C4-2B (cell line): ENCODE results near the gene SWI5.

Source experiments
- H3K27ac ChIP-seq: fragments of 450-650 bp; 2 replicates; pipeline ENCODE4 v1.5.1; 2017
- ZFX ChIP-seq: fragments of 450-650 bp; IDR thresholded peaks from 2 replicates; pipeline ENCODE4 v1.6.1; 2017
- TF ChIP-seq, protein P1 (sequence below): fragments of 450-650 bp; conservative IDR thresholded peaks from 2 replicates; pipeline ENCODE4 v1.5.1; 2017; ENCODE audit warnings: mild to moderate bottlenecking

SWI5 gene

DNA sequence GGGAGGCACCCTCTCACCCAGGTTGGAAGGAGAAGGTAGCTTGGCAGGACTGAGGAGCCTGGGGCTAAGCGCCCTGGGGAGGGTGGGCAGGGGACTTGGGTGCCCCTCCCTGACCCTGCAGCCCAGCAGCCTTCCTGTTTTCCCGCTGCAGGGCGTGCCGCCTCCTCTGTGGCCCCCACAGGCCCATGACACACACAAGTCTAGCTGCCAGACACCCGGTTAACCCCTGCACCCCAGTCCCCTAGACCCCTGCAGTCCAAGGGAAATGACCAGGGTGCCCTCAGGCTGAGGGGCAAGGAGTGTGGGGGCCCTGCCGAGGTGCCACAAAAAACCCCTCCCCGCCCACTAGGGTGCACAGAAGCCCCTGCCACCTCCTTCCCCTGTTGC is 33.3 kb upstream of the SWI5 start:
- TF ChIP-seq, protein P1, sequence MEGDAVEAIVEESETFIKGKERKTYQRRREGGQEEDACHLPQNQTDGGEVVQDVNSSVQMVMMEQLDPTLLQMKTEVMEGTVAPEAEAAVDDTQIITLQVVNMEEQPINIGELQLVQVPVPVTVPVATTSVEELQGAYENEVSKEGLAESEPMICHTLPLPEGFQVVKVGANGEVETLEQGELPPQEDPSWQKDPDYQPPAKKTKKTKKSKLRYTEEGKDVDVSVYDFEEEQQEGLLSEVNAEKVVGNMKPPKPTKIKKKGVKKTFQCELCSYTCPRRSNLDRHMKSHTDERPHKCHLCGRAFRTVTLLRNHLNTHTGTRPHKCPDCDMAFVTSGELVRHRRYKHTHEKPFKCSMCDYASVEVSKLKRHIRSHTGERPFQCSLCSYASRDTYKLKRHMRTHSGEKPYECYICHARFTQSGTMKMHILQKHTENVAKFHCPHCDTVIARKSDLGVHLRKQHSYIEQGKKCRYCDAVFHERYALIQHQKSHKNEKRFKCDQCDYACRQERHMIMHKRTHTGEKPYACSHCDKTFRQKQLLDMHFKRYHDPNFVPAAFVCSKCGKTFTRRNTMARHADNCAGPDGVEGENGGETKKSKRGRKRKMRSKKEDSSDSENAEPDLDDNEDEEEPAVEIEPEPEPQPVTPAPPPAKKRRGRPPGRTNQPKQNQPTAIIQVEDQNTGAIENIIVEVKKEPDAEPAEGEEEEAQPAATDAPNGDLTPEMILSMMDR: no peak
- no peak for TF ChIP-seq ZFX
- no peak overlapping the region for H3K27ac ChIP-seq

DNA sequence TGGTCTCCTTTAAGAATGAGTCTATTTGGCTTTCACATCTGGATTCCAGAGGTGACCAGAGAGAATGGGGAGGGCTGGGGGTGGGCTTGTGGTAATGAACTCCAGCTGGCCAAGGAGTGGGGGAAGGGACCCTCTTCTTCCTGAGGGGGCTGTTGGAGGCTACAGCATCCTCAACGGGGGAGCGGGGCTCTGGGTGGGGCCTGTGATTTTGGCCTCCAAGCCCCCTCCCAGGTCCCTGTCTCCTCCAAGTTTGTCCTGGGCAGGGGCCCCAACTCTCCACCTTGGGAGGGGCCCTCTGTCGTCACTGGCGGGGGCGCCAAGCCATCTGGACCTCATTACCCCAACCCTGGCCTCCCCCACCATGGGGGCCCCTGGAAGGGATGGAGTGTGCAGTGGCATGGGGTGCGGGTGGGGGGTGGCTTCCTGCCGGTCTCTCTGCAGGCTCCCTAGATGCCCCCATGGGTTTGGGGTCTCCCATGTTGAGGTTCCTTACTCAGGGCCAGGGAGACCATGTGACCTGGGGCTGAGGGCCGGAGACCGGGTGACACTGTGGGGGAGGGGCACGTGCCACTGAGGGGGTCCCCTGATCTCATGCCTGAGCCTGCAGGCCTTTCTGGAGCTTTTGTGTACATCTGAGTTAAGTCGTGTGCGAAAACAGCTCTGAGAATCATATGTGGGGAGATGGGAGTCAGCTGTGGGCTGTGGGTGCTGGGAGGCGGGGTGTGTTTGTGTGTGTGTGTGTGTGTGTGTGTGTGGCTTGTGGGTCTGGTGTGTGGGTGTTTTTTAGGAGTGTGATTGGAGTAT is 32.7 kb upstream of the SWI5 start:
- TF ChIP-seq ZFX: no peak
- no peak overlapping the region for H3K27ac ChIP-seq

DNA sequence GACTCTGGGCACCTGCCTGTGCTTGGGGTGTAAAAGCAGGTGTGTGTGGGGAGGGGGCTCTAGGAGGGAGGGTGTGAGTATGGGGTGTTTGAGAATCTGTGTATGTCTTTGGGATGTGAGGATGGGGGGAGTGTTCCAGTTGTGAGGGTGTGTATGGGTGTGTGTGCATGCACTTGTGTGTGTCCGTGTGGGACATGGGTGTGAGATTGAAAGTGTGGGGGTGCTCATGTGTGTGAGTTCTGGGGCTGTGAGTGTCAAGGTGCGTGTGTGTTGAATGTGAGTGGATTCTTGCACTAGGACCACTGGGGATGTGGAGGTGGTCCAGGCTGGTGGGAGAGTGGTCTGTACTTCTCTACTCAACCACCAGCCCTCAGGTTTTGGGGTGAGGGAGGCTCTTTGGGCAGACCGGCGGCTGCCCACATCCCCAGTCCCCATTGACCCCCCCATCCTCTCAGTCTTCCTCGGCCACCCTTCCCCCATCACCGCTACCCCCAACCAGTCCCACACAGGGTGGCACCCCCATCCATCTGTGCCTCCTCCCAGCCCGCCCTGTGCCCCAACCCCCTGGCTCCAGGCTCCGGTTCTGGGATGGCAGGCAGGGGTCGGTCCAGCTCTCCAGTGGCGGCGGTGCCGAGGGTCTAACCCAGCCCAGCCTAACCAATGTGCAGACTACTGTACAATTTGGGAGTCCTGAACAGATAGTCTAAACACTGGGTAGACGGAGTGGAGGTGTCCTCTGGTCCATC is 31.8 kb upstream of the SWI5 start:
- no peak overlapping the region for H3K27ac ChIP-seq
- TF ChIP-seq ZFX: no peak
- TF ChIP-seq, protein P1: no peak

DNA sequence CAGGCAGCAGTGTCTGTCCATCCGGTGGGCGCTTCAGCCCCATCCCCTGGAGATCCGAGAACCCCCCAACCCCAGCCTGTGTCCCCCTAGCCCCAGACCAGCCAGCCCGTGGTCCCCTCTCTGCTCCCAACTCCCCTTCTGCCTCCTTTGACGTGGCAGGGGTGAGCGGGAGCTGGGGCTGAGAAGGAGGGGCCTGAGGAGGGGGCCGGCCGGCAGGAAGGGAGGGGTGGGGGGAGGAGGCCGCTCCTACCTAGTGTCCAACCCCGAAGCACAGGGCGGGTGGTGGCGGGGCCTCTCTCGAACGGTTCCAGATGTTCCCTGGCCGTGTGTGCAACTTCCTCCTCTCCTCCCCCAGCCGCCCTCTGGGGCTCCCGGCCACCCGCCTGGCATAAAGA is 31.2 kb upstream of the SWI5 start:
- no peak for TF ChIP-seq ZFX
- TF ChIP-seq, protein P1: no peak
- H3K27ac ChIP-seq: no peak overlapping the region

DNA sequence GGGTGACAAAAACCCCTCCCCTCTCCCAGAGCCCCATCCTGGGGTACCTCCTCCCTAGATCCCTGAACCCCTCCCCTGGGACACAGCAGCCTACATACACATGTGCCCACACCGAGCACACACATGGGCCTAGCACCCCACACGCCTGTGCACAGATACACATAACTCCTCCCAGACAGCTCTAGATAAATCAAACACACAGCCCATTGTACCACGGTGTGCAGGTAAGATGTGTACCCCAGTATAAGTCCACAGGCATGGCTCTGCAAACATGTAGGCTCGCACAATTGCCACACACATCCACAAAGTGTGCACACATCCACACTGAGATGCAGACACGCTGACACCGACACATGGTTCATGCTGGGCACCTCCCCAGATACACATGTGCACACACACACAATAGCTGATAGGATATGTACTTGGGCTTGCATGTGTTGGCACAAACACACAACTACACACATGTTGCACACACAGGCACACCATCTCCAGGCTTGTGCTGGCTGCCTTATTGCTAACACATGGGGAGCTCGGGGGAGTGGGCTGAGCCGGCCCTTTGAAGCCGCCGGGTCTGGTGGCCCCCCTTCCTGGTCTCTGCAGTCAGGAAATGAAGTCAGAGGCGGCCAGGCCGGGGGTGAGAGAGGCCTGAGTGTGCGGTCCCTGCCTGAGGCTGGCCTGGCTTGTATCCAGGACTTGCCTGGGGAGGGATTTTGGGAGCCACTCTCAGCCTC is 30.5 kb upstream of the SWI5 start:
- no peak for TF ChIP-seq ZFX
- TF ChIP-seq, protein P1: no peak
- no peak overlapping the region for H3K27ac ChIP-seq

DNA sequence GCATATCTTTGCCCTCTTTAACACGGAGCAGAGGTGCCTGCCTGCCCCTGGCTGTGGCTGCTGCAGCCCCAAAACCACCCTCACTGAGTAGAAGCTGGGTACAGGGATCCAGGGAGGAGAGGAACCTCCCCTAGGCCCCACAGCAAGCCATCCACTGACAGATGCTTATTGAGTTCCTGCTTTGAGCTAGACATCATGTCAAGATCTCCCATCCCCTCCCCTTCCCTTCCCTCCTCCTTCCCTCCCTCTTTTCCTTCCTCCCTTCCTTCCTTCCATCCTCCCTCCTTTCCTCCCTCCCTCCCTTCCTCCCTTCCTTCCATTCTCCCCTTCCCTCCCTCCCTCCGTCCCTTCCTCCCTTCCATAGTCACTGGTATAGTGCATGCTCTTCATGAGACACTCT is 29.6 kb upstream of the SWI5 start:
- no peak overlapping the region for H3K27ac ChIP-seq
- TF ChIP-seq, protein P1: no peak
- TF ChIP-seq ZFX: no peak

DNA sequence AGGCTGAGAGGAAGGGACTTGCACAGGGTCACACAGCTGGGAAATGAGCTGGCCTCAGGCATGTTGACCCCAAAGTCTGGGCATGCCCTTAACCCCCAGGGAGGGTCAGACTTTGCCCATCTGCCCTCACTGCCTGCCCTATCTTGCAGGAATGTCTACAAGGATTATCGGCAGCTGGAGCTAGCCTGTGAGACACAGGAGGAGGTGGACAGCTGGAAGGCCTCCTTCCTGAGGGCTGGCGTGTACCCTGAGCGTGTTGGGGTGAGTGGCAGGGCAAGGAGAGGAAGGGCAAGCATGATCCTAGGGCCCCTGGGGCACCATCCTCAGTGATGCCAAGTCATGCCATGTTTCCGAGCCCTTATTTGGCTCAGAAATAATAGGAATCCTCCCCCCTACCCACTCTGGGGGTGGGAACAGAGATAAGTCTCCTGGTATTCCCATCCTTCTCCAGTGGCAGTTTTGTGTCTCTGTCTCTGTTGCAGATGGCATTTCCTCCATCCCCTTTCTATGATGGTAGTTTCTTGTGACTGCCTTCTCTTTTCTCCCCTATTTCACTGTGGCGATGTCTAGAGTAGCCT is 28.8 kb upstream of the SWI5 start:
- H3K27ac ChIP-seq: no peak overlapping the region
- TF ChIP-seq, protein P1: no peak
- TF ChIP-seq ZFX: no peak
